CD4-positive, alpha-beta T cell treated with Interleukin-4 for 4 hours (primary cell): ENCODE results near the gene RAB3IP.
"Not testable (repeated sequence)": the region's sequence is repeated elsewhere in the genome, so short reads cannot be mapped to it uniquely, and the experiment has no call there.

Experiments used
- DNase-seq: peaks from one replicate; pipeline ENCODE4 v3.0.0-alpha.2; 2020

The RAB3IP gene

GRCh38 chr12:69837657-69838415 is 99.2 kb downstream of the RAB3IP start:
- no peak for DNase-seq

GRCh38 chr12:69840727-69841126 is 102.1 kb downstream of the RAB3IP start:
- DNase-seq = no peak

DNA sequence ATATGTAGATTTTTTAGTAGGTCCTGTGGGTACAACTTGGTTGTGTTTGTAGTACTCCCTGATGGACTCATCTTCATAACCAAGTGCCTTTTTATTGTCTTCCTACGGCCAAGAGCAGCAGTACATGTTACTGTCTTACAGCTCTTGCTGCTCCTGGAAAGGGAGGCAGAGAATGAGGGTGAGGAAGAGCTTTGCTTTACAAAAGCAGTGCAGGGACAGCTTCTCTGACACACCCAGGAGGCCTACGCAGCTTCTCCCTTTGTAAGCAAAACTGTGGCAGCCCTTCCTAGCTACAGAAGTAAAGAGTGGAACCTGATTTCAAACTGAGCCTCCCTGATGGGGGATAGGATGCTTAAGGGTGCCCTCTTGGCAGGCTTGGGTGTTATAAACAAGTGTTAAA is 104.9 kb downstream of the RAB3IP start:
- no peak for DNase-seq

- DNase-seq = no peak
These were observed 105.8 kb downstream of the RAB3IP start for GRCh38 chr12:69844416-69844815.

DNA sequence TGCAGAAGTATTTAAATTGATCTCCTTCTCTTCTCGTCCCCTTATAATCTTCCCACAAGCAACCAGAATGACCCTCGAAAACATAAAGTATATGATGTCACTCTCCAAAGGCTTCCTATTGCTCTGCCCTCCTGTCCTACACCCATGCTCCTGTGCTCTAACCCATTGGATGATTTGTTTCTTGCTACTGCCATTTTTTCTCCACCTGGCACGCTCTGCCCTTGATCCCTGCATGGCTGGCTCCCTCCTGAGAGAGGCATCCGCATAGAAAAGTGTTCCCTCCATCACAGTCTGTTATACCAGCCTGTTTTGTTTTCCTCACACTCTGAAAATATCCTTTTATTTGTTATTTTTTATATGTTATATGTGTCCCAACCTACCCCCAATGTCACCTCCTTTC is 106.2 kb downstream of the RAB3IP start:
- no peak for DNase-seq

DNA sequence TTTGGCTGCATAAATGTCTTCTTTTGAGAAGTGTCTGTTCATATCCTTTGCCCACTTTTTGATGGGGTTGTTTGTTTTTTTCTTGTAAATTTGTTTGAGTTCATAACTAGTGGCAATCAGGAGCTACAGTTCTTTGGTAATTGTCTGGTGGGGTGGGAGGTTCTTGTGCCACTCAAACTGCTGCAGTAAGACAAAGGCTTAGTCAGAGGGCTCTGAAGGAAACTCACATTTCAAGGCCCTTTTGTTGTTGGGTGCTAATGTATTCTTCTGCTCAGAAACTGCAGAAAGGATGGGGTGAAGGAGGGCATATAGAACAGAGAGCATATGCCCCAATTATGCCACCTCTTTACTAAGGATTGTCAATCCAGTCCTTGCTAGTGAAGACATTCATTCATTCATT is 108.3 kb downstream of the RAB3IP start:
- no peak for DNase-seq

DNA sequence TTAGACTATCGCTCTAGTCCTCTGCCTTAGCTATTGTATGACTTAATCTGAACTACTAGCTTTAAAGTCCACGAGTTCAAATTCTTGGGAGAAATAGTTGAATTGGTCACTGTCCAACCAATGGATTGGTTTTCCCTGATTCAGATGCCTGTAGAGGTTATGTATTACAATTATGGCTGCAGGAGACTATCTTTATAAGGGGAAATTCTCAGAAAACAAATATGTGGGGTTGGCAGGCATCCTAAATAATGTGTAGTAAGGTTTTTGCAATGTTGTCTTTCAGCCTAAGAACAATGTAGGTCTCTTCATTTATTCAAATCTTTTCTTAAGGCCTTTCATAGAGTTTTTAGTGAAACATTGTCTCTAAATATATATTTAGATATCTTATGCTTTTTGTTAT is 113.3 kb downstream of the RAB3IP start:
- no peak for DNase-seq

- DNase-seq = not testable (repeated sequence)
These were observed 114.7 kb downstream of the RAB3IP start for GRCh38 chr12:69853176-69853961.

DNA sequence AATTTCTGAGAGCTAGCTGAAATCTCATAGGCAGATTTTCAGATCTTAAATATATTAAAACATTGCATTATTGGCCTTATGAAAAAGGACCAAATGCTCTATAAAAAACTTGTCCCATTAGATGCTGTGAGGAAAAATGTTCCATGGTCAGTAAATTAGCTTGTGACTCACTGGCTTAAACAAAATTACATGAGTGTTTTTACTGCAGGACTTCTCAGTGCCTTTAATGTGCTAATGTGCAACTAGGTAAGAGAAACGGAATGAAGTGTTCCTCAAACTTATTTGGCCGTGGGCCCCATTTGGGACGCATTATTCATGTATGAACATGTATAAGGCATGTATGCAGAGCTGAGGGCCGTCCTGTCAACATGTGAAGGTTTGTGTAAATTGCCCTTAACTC is 128.0 kb downstream of the RAB3IP start:
- DNase-seq = no peak

DNA sequence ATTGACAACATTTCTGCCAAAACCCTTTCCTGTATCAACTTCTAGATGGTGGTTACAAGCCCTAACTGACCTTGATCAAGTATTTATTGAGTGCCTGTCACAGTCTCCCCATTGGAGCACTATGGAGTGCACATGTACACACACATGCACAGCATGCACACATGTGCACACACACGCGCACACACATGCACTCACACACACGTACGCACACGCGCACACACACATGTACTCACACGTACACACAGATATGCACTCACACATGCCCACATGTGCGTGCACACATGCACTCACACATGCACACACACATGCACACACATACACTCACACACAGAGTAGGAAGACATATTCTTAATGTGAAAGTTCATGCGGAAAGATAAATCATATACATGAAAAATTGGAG is 130.0 kb downstream of the RAB3IP start:
- no peak for DNase-seq

DNA sequence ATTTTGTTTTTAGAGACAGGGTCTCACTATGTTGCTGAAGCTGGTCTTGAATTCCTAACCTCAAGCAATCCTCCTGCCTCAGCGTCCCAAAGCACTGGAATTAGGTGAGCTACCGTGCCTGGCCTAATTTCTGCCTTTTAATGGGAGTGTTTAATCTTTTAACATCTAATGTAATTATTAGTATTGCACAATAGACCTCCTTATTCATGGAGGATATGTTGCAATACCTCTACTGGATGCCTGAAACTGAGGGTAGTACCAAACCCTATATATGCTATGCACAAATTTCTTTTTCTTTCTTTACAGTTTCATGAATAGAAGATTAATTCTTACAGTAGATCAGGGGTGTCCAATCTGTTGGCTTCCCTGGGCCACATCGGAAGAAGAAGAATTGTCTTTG is 134.1 kb downstream of the RAB3IP start:
- no peak for DNase-seq
